ENCODE results near the gene TTC34. TPM values are rescaled to one million over a fixed set of nuclear protein-coding genes. Genes with fewer than 3 reads are reported as not detected.
"Not testable (repeated sequence)": the region's sequence is repeated elsewhere in the genome, so short reads cannot be mapped to it uniquely, and the experiment has no call there.

TTC34 gene
- polyA plus RNA-seq, 1 donor (not counting 4 experiments of a cell fraction or from before 2014, with no cell fraction given) = 0.04 TPM

DNA sequence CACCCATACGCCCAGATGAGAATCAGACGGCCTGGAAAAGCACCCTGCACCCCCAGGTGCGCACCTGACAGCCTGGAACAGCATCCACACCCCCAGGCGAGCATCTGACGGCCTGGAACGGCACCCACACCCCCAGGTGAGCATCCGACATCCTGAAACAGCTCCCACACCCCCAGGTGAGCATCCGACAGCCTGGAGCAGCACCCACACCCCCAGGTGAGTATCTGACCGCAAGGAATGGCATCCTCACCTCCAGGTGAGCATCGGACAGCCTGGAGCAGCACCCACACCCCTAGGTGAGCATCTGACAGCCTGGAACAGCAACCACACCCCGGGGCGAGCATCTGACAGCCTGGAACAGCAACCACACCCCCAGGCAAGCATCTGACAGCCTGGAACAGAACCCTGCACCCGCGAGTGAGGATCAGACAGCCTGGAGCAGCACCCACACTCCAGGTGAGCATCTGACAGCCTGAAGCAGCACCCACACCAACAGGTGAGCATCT is 147.0 kb downstream of the TTC34 start:
- DNase-seq (ENCODE audit: low read depth, low spot score); H3K4me1 ChIP-seq (ENCODE audit: control insufficient read depth, extremely low read depth, insufficient read depth, low read length); H3K79me2 ChIP-seq (ENCODE audit: control insufficient read depth, insufficient read depth, low read length); H3K4me2 ChIP-seq (ENCODE audit: control insufficient read depth, extremely low read depth, insufficient read depth, low read depth, low read length); H3K27ac ChIP-seq (ENCODE audit: control insufficient read depth, insufficient read depth, low read length); H2AFZ ChIP-seq (ENCODE audit: control insufficient read depth, low read length); H4K20me1 ChIP-seq (ENCODE audit: control insufficient read depth, extremely low read depth, insufficient read depth, low read length); FAIRE-seq; H3K4me3 ChIP-seq (ENCODE audit: control insufficient read depth in 2 of 3, extremely low read depth in 1 of 3, insufficient read depth in 2 of 3, low read depth in 1 of 3, low read length in 3 of 3); H3K9me1 ChIP-seq (ENCODE audit: control insufficient read depth, extremely low read depth, insufficient read depth, low read length); H3K36me3 ChIP-seq (ENCODE audit: control insufficient read depth in 2 of 2, extremely low read depth in 1 of 2, insufficient read depth in 2 of 2, low read length in 2 of 2); H3K9ac ChIP-seq (ENCODE audit: control insufficient read depth, extremely low read depth, insufficient read depth, low read length); dilution Hi-C loops (cut with MboI; ENCODE audit: extremely low pct_ligation_motif_present, low sequenced_read_pairs): not testable (repeated sequence)
- Histone ChIP-seq H3K9me3 (ENCODE audit: control insufficient read depth, low read depth, low read length) (peaks cover 26% of the 10 kb centered on the region), H3K27me3 (ENCODE audit: control insufficient read depth, extremely low read depth, insufficient read depth, low read length) (peaks cover 22% of the 10 kb centered on the region)

DNA sequence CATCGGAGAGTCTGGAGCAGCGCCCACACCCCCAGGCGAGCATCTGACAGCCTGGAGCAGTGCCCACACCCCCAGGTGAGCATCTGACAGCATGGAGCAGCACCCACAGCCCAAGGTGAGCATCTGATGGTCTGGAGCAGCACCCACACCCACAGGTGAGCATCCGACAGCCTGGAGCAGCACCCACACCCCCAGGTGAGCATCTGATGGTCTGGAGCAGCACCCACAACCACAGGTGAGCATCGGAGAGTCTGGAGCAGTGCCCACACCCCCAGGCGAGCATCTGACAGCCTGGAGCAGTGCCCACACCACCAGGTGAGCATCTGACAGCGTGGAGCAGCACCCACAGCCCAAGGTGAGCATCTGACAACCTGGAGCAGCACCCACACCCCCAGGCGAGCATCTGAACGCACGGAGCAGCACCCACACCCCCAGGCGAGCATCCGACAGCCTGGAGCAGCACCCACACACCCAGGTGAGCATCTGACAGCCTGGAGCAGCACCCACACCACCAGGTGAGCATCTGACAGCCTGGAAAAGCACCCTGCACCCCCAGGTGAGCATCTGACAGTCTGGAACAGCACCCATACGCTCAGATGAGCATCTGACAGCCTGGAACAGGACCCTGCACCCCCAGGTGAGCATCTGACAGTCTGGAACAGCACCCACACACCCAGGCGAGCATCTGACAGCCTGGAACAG is 147.6 kb downstream of the TTC34 start:
- H3K9me1 ChIP-seq (ENCODE audit: control insufficient read depth, extremely low read depth, insufficient read depth, low read length); H3K4me2 ChIP-seq (ENCODE audit: control insufficient read depth, extremely low read depth, insufficient read depth, low read depth, low read length); DNase-seq (ENCODE audit: low read depth, low spot score); H3K36me3 ChIP-seq (ENCODE audit: control insufficient read depth in 2 of 2, extremely low read depth in 1 of 2, insufficient read depth in 2 of 2, low read length in 2 of 2); dilution Hi-C loops (cut with MboI; ENCODE audit: extremely low pct_ligation_motif_present, low sequenced_read_pairs); H3K4me1 ChIP-seq (ENCODE audit: control insufficient read depth, extremely low read depth, insufficient read depth, low read length); H3K9ac ChIP-seq (ENCODE audit: control insufficient read depth, extremely low read depth, insufficient read depth, low read length); FAIRE-seq; H4K20me1 ChIP-seq (ENCODE audit: control insufficient read depth, extremely low read depth, insufficient read depth, low read length); H2AFZ ChIP-seq (ENCODE audit: control insufficient read depth, low read length); H3K27ac ChIP-seq (ENCODE audit: control insufficient read depth, insufficient read depth, low read length); H3K79me2 ChIP-seq (ENCODE audit: control insufficient read depth, insufficient read depth, low read length); H3K4me3 ChIP-seq (ENCODE audit: control insufficient read depth in 2 of 3, extremely low read depth in 1 of 3, insufficient read depth in 2 of 3, low read depth in 1 of 3, low read length in 3 of 3): not testable (repeated sequence)
- Histone ChIP-seq H3K27me3 (ENCODE audit: control insufficient read depth, extremely low read depth, insufficient read depth, low read length) (peaks cover 22% of the 10 kb centered on the region), H3K9me3 (ENCODE audit: control insufficient read depth, low read depth, low read length) (peaks cover 26% of the 10 kb centered on the region)

DNA sequence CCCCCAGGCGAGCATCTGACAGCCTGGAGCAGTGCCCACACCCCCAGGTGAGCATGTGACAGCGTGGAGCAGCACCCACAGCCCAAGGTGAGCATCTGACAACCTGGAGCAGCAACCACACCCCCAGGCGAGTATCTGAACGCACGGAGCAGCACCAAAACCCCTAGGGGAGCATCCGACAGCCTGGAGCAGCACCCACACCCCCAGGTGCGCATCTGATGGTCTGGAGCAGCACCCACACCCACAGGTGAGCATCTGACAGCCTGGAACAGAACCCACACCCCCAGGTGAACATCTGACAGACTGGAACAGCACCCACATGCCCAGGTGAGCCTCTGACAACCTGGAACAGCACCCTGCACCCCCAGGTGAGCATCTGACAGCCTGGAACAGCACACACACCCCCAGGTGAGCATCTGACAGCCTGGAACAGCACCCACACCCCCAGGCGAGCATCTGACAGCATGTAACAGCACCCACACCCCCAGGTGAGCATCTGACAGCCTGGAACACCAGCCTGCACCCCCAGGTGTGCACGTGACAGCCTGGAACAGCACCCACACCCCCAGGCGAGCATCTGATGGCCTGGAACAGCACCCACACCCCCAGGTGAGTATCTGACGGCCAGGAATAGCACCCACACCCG is 148.4 kb downstream of the TTC34 start:
- H3K9me3 ChIP-seq (ENCODE audit: control insufficient read depth, low read depth, low read length) = peaks cover 26% of the 10 kb centered on the region
- H3K4me3 ChIP-seq (ENCODE audit: control insufficient read depth in 2 of 3, extremely low read depth in 1 of 3, insufficient read depth in 2 of 3, low read depth in 1 of 3, low read length in 3 of 3); H3K79me2 ChIP-seq (ENCODE audit: control insufficient read depth, insufficient read depth, low read length); H3K4me2 ChIP-seq (ENCODE audit: control insufficient read depth, extremely low read depth, insufficient read depth, low read depth, low read length); H3K9me1 ChIP-seq (ENCODE audit: control insufficient read depth, extremely low read depth, insufficient read depth, low read length); H3K36me3 ChIP-seq (ENCODE audit: control insufficient read depth in 2 of 2, extremely low read depth in 1 of 2, insufficient read depth in 2 of 2, low read length in 2 of 2); FAIRE-seq; DNase-seq (ENCODE audit: low read depth, low spot score); H4K20me1 ChIP-seq (ENCODE audit: control insufficient read depth, extremely low read depth, insufficient read depth, low read length); H3K27ac ChIP-seq (ENCODE audit: control insufficient read depth, insufficient read depth, low read length); H3K9ac ChIP-seq (ENCODE audit: control insufficient read depth, extremely low read depth, insufficient read depth, low read length); H3K4me1 ChIP-seq (ENCODE audit: control insufficient read depth, extremely low read depth, insufficient read depth, low read length); H2AFZ ChIP-seq (ENCODE audit: control insufficient read depth, low read length); dilution Hi-C loops (cut with MboI; ENCODE audit: extremely low pct_ligation_motif_present, low sequenced_read_pairs): not testable (repeated sequence)
- H3K27me3 ChIP-seq (ENCODE audit: control insufficient read depth, extremely low read depth, insufficient read depth, low read length) = peaks cover 22% of the 10 kb centered on the region

DNA sequence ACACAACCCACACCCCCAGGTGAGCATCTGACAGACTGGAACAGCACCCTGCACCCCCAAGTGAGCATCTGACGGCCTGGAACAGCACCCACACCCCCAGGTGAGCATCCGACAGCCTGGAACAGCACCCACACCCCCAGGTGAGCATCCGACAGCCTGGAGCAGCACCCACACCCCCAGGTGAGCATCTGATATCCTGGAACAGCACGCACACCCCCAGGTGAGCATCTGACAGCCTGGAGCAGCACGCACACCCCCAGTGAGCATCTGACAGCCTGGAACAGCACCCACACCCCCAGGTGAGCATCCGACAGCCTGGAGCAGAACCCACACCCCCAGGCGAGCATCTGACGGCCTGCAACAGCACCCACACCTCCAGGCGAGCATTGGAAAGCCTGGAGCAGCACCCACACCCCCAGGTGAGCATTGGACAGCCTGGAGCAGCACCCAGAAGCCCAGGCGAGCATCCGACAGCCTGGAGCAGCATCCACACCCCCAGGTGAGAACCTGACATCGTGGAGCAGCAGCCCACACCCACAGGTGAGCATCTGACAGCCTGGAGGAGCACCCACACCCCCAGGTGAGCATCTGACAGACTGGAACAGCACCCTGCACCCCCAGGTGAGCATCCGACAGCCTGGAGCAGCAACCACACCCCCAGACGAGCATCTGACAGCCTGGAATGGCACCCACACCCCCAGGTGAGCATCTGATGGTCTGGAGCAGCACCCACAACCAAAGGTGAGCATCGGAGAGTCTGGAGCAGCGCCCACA is 149.2 kb downstream of the TTC34 start:
- H3K4me1 ChIP-seq (ENCODE audit: control insufficient read depth, extremely low read depth, insufficient read depth, low read length); H2AFZ ChIP-seq (ENCODE audit: control insufficient read depth, low read length); H3K36me3 ChIP-seq (ENCODE audit: control insufficient read depth in 2 of 2, extremely low read depth in 1 of 2, insufficient read depth in 2 of 2, low read length in 2 of 2); H3K4me2 ChIP-seq (ENCODE audit: control insufficient read depth, extremely low read depth, insufficient read depth, low read depth, low read length); FAIRE-seq; H4K20me1 ChIP-seq (ENCODE audit: control insufficient read depth, extremely low read depth, insufficient read depth, low read length); H3K4me3 ChIP-seq (ENCODE audit: control insufficient read depth in 2 of 3, extremely low read depth in 1 of 3, insufficient read depth in 2 of 3, low read depth in 1 of 3, low read length in 3 of 3); dilution Hi-C loops (cut with MboI; ENCODE audit: extremely low pct_ligation_motif_present, low sequenced_read_pairs); H3K9ac ChIP-seq (ENCODE audit: control insufficient read depth, extremely low read depth, insufficient read depth, low read length); H3K79me2 ChIP-seq (ENCODE audit: control insufficient read depth, insufficient read depth, low read length); H3K27ac ChIP-seq (ENCODE audit: control insufficient read depth, insufficient read depth, low read length); DNase-seq (ENCODE audit: low read depth, low spot score); H3K9me1 ChIP-seq (ENCODE audit: control insufficient read depth, extremely low read depth, insufficient read depth, low read length): not testable (repeated sequence)
- Histone ChIP-seq H3K9me3 (ENCODE audit: control insufficient read depth, low read depth, low read length) (peaks cover 26% of the 10 kb centered on the region), H3K27me3 (ENCODE audit: control insufficient read depth, extremely low read depth, insufficient read depth, low read length) (peaks cover 22% of the 10 kb centered on the region)
